T-cell (primary cell): Measurements from ENCODE around the gene RHOH. TPM values are rescaled to one million over a fixed set of nuclear protein-coding genes. Genes with fewer than 3 reads are reported as not detected.
A peak's percentile ranks its signal among the peaks of the same experiment; 100 is the strongest.

Experiments used
- ATAC-seq, 4 experiments: fragments of 200-7000 bp in 3 of 4; fragments of 150-1000 bp in 1 of 4; cut with Tn5 transposase; replicated peaks in 1 of 4; 1 replicate in 3 of 4; 2 replicates in 1 of 4; pipeline ENCODE4 v1.10.0; 2021; ENCODE audit warnings: moderate library complexity in 3 of 4, mild to moderate bottlenecking in 2 of 4, moderate number of reproducible peaks in 1 of 4
- CTCF ChIA-PET, 2 donors: fragments of 300-600 bp; sonication (Branson Sonifier 250); formaldehyde crosslinking; loops; one replicate each; lab custom pipeline; 2022; ENCODE audit warnings: antibody characterized with exemption in 2 of 2; lab: Charles Lee
- POLR2A ChIA-PET, 2 donors: fragments of 300-600 bp; sonication (Branson Sonifier 250); formaldehyde crosslinking; loops; one replicate each; lab custom pipeline; 2022; ENCODE audit warnings: antibody characterized with exemption in 2 of 2; lab: Charles Lee
- DNase-seq, 35 experiments: peaks; one replicate each; pipeline versions ENCODE4 v3.0.0 to v3.0.0-alpha.2; 2013 to 2023
- H3K27ac ChIP-seq: one replicate; pipeline ENCODE4 v1.5.1; 2013; ENCODE audit warnings: low read length
- H3K27me3 ChIP-seq, 2 experiments: replicated peaks in 1 of 2; 1 replicate in 1 of 2; 2 replicates in 1 of 2; pipeline versions ENCODE4 v1.6.1 to v1.7.0; 2013; ENCODE audit warnings: low read length in 1 of 2, mixed read lengths in 1 of 2; ENCODE audit not compliant: control insufficient read depth in 2 of 2, insufficient read depth in 2 of 2; ENCODE audit errors: extremely low read depth in 1 of 2
- H3K36me3 ChIP-seq, 2 donors: 1 replicate in 1 of 2; 2 replicates in 1 of 2; pipeline versions ENCODE4 v1.6.1 to v1.7.0; 2013; ENCODE audit warnings: low read length in 1 of 2; ENCODE audit not compliant: control insufficient read depth in 2 of 2, insufficient read depth in 1 of 2; ENCODE audit errors: extremely low read depth in 1 of 2
- H3K4me1 ChIP-seq, 2 experiments: 1 replicate in 1 of 2; 2 replicates in 1 of 2; pipeline versions ENCODE4 v1.6.1 to v1.7.0; 2013; ENCODE audit warnings: low read length in 2 of 2, mixed read lengths in 1 of 2; ENCODE audit not compliant: insufficient read depth in 2 of 2, control insufficient read depth in 1 of 2; ENCODE audit errors: extremely low read depth in 1 of 2
- H3K4me3 ChIP-seq, 2 donors: 1 replicate in 1 of 2; 2 replicates in 1 of 2; pipeline versions ENCODE4 v1.5.1 to v1.7.0; 2013; ENCODE audit warnings: mild to moderate bottlenecking in 2 of 2, low read length in 1 of 2, moderate library complexity in 1 of 2; ENCODE audit not compliant: control insufficient read depth in 1 of 2; ENCODE audit errors: extremely low read depth in 1 of 2
- H3K9me3 ChIP-seq: 2 replicates; pipeline ENCODE4 v1.7.0; 2013
- H3K27ac Mint-ChIP-seq, 2 donors: one replicate each; pipeline ENCODE4 v1.8.0; 2020 to 2021; ENCODE audit warnings: mild to moderate bottlenecking in 2 of 2, mixed read lengths in 2 of 2
- H3K27me3 Mint-ChIP-seq, 2 donors: one replicate each; pipeline ENCODE4 v1.8.0; 2021 to 2022; ENCODE audit warnings: mixed read lengths in 2 of 2
- H3K36me3 Mint-ChIP-seq: one replicate; pipeline ENCODE4 v1.8.0; 2021; ENCODE audit warnings: mixed read lengths
- H3K4me1 Mint-ChIP-seq, 3 donors: one replicate each; pipeline ENCODE4 v1.8.0; 2020 to 2022; ENCODE audit warnings: mixed read lengths in 3 of 3, mild to moderate bottlenecking in 1 of 3
- H3K4me3 Mint-ChIP-seq, 3 donors: one replicate each; pipeline ENCODE4 v1.8.0; 2020 to 2022; ENCODE audit warnings: mild to moderate bottlenecking in 3 of 3, mixed read lengths in 3 of 3, moderate library complexity in 3 of 3
- H3K9me3 Mint-ChIP-seq, 3 donors: one replicate each; pipeline ENCODE4 v1.8.0; 2020 to 2022; ENCODE audit warnings: mixed read lengths in 3 of 3
- WGBS: methylation state at CpG from one replicate; pipeline ENCODE4 v1.1.5; 2013; ENCODE audit warnings: missing lambda C conversion rate; ENCODE audit not compliant: insufficient coverage; 5-methylcytosine and 5-hydroxymethylcytosine counted together
- total RNA-seq, 35 experiments: library from RNA in 6 of 35; stranded (reverse) in 6 of 35; fragments of 120-200 nt in 1 of 35; gene quantifications; one replicate each; pipeline versions ENCODE4 v1.2.1 to v1.2.4 and lab custom pipeline; 2013 to 2026

The RHOH gene
- total RNA-seq, 5 donors from 2014 or later (not counting 1 experiment from before 2014, with no cell fraction given), result 174 to 436 (median 216) TPM

GRCh38 chr4:40238008-40238699 is 41.3 kb downstream of the RHOH start:
- no peaks in the 10 kb centered on the region for H3K27me3 ChIP-seq
- peak overlapping the region; percentile 67 to 76 (median 73) for H3K4me3 Mint-ChIP-seq
- H3K27me3 Mint-ChIP-seq, result no peaks in the 10 kb centered on the region
- H3K4me3 ChIP-seq, result peak overlapping the region; percentile 28 to 29
- H3K36me3 Mint-ChIP-seq, result peaks cover 62% of the 10 kb centered on the region
- ATAC-seq, result peak; percentile 6 to 9 (median 8)
- POLR2A ChIA-PET, result interaction anchor here (0.5 to 4.6 kb wide), 29 partner anchors 7 to 186 kb away, joined by 3 to 45 read pairs (median 6); partner anchors contain the start of gene RHOH (in 1 of the 2)
- H3K4me1 Mint-ChIP-seq, result peaks cover 88 to 93% (median 88%) of the 10 kb centered on the region in 3 donors
- CTCF ChIA-PET, result interaction anchor here (0.6 to 3.9 kb wide), 22 partner anchors 7 to 182 kb away, joined by 3 to 22 read pairs (median 4); no protein-coding TSS in a partner anchor
- H3K27ac Mint-ChIP-seq, result peak overlapping the region; percentile 93 to 95
- DNase-seq, result peak in 1 of 35 experiments; percentile 50
- H3K4me1 ChIP-seq, result peaks cover 61 to 99% of the 10 kb centered on the region in 2 experiments
- H3K27ac ChIP-seq, result peak overlapping the region; percentile 97
- H3K9me3 Mint-ChIP-seq, result no peaks in the 10 kb centered on the region
- 56% methylated on average over 5 of the region's 12 CpGs for WGBS
- no peaks in the 10 kb centered on the region for H3K9me3 ChIP-seq
- peaks cover 0 to 55% of the 10 kb centered on the region in 2 donors for H3K36me3 ChIP-seq

GRCh38 chr4:40238700-40239548 is 42.1 kb downstream of the RHOH start:
- peak overlapping the region; percentile 28 to 29 for H3K4me3 ChIP-seq
- WGBS, result 34% methylated on average over 8 of the region's 12 CpGs
- ATAC-seq (peak; percentile 86 to 94 (median 92)), DNase-seq (peak in 34 of 35 experiments; percentile 56 to 92 (median 79))
- ChIA-PET POLR2A (interaction anchor here (0.5 to 4.6 kb wide), 18 partner anchors 8 to 781 kb away, joined by 3 to 45 read pairs (median 6); partner anchors contain the start of gene RHOH (in 1 of the 2)), CTCF (interaction anchor here in 1 of 2 donors (0.6 to 3.9 kb wide), 15 partner anchors 8 to 183 kb away, joined by 3 to 22 read pairs (median 4); no protein-coding TSS in a partner anchor)
- Mint-ChIP-seq H3K4me3 (peak overlapping the region; percentile 67 to 76 (median 73)), H3K27ac (peak overlapping the region; percentile 93 to 95), H3K9me3 (no peaks in the 10 kb centered on the region), H3K4me1 (peaks cover 91 to 95% (median 94%) of the 10 kb centered on the region in 3 donors), H3K36me3 (peaks cover 69% of the 10 kb centered on the region), H3K27me3 (no peaks in the 10 kb centered on the region)
- no peaks in the 10 kb centered on the region for H3K27me3 ChIP-seq
- no peaks in the 10 kb centered on the region for H3K9me3 ChIP-seq
- peaks cover 67 to 99% of the 10 kb centered on the region in 2 experiments for H3K4me1 ChIP-seq
- peaks cover 0 to 60% of the 10 kb centered on the region in 2 donors for H3K36me3 ChIP-seq
- H3K27ac ChIP-seq, result peak overlapping the region; percentile 97

DNA sequence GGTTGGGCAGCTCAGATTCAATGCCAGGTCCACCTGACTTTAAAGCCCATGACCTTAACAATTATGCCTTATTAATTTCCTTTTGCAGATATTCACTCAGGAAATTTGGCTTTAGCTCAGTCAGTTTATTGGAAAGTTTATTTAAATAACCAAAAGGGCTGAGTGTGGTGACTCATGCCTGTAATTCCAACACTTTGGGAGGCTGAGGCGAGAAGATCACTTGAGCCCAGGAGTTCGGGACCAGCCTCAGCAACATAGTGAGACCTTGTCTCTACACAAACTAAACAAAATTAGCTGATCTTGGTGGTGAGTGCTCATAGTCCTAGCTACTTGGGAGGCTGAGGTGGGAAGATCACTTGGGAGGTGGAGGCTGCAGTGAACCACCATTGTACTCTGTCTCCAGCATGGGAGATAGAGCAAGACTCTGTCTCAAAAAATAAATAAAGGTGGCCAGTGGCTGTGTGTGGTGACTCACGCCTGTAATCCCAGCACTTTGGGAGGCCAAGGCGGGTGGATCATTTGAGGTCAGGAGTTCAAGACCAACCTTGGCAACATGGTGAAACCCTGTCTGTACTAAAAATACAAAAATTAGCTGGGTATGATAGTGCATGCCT is 43.3 kb downstream of the RHOH start:
- H3K36me3 ChIP-seq, result peaks cover 0 to 68% of the 10 kb centered on the region in 2 donors
- Mint-ChIP-seq H3K27me3 (no peaks in the 10 kb centered on the region), H3K36me3 (peaks cover 69% of the 10 kb centered on the region), H3K4me3 (peak overlapping the region; percentile 44 to 67 (median 57)), H3K4me1 (peaks cover 90 to 95% (median 92%) of the 10 kb centered on the region in 3 donors), H3K9me3 (no peaks in the 10 kb centered on the region), H3K27ac (peak overlapping the region; percentile 93 to 95)
- 80% methylated on average over 1 of the region's 4 CpGs for WGBS
- ChIA-PET CTCF (interaction anchor here in 1 of 2 donors (0.6 to 3.9 kb wide), 9 partner anchors 9 to 88 kb away, joined by 3 to 22 read pairs (median 4); no protein-coding TSS in a partner anchor), POLR2A (interaction anchor here (0.5 to 4.6 kb wide), 7 partner anchors 10 to 78 kb away, joined by 3 to 45 read pairs (median 9); partner anchors contain the start of gene RHOH (in 1 of the 2))
- no peaks in the 10 kb centered on the region for H3K9me3 ChIP-seq
- peak overlapping the region; percentile 97 for H3K27ac ChIP-seq
- ATAC-seq, result no peak
- H3K4me1 ChIP-seq, result peaks cover 67 to 96% of the 10 kb centered on the region in 2 experiments
- H3K4me3 ChIP-seq, result peak overlapping the region in 1 of 2 donors; percentile 4
- H3K27me3 ChIP-seq, result no peaks in the 10 kb centered on the region
- no peak for DNase-seq

- H3K9me3 Mint-ChIP-seq, result no peaks in the 10 kb centered on the region
- H3K4me3 Mint-ChIP-seq, result peak overlapping the region; percentile 24 to 74 (median 61)
- DNase-seq (no peak), ATAC-seq (no peak)
- peaks cover 94 to 95% (median 95%) of the 10 kb centered on the region in 3 donors for H3K4me1 Mint-ChIP-seq
- Histone ChIP-seq H3K9me3 (no peaks in the 10 kb centered on the region), H3K4me1 (peaks cover 65 to 95% of the 10 kb centered on the region in 2 experiments), H3K27ac (peak overlapping the region; percentile 74), H3K36me3 (peaks cover 0 to 67% of the 10 kb centered on the region in 2 donors), H3K27me3 (no peaks in the 10 kb centered on the region), H3K4me3 (no peak overlapping the region)
- peak overlapping the region; percentile 86 to 94 for H3K27ac Mint-ChIP-seq
- ChIA-PET CTCF (interaction anchor here in 1 of 2 donors (1.2 kb wide), 1 partner anchor 85 kb away, joined by 5 read pairs; no protein-coding TSS in a partner anchor), POLR2A (interaction anchor here in 1 of 2 donors (0.8 to 4.6 kb wide), 2 partner anchors 14 to 42 kb away, joined by 3 to 45 read pairs; no protein-coding TSS in a partner anchor)
- H3K27me3 Mint-ChIP-seq, result no peaks in the 10 kb centered on the region
- 63% methylated on average over 3 of the region's 4 CpGs for WGBS
- H3K36me3 Mint-ChIP-seq, result peaks cover 71% of the 10 kb centered on the region
Observed at GRCh38 chr4:40241026-40241425, 44.2 kb downstream of the RHOH start.

DNA sequence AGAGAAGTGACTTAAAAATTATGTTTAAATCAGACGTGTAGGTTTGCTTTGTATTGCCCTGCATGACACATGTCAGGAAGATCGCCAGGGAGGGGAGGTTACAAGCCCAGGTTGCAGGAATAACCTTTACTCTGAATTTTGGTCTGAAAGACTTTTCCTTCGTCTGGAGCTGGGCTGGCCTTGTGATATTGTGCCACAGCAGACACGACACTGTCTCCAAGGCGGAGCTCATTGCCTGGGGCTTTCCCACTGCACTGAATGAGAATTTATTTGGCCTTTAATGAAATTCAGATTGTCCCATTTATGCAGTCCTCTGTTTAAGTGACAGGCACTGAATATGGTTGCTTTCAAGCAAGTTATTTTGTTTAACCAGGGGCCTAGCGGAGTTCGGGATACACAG is 45.1 kb downstream of the RHOH start:
- Histone ChIP-seq H3K27ac (peak overlapping the region; percentile 74), H3K4me3 (peak overlapping the region in 1 of 2 donors; percentile 1), H3K36me3 (peaks cover 0 to 65% of the 10 kb centered on the region in 2 donors), H3K27me3 (no peaks in the 10 kb centered on the region), H3K4me1 (peaks cover 70 to 95% of the 10 kb centered on the region in 2 experiments), H3K9me3 (no peaks in the 10 kb centered on the region)
- DNase-seq (peak in 7 of 35 experiments; percentile 25 to 78 (median 44)), ATAC-seq (peak in 1 of 4 experiments; percentile 37)
- ChIA-PET POLR2A (interaction anchor here (1.2 to 1.4 kb wide), 2 partner anchors 42 to 47 kb away, joined by 3 to 5 read pairs; no protein-coding TSS in a partner anchor), CTCF (interaction anchor here in 1 of 2 donors (1.0 to 1.4 kb wide), 7 partner anchors 11 to 84 kb away, joined by 3 to 8 read pairs (median 5); no protein-coding TSS in a partner anchor)
- Mint-ChIP-seq H3K4me3 (peak overlapping the region; percentile 61 to 74 (median 66)), H3K9me3 (no peaks in the 10 kb centered on the region), H3K27me3 (no peaks in the 10 kb centered on the region), H3K27ac (peak overlapping the region; percentile 86 to 94), H3K36me3 (peaks cover 66% of the 10 kb centered on the region), H3K4me1 (peaks cover 94 to 95% (median 95%) of the 10 kb centered on the region in 3 donors)
- WGBS, result 18% methylated on average over 5 of the region's 7 CpGs
